Neural progenitor cell (in vitro differentiated cells): Measurements from ENCODE around the gene HDGFL2.

Source experiments
- CTCF ChIP-seq: fragments of 200-600 bp; sonication (generic); IDR thresholded peaks from 2 replicates; pipeline ENCODE4 v1.5.1; 2017; ENCODE audit warnings: antibody characterized with exemption, mild to moderate bottlenecking
- EZH2 ChIP-seq: fragments of 200-600 bp; sonication (generic); IDR thresholded peaks from 2 replicates; pipeline ENCODE4 v1.6.1; 2017; ENCODE audit warnings: antibody characterized with exemption, mild to moderate bottlenecking, moderate library complexity

DNA sequence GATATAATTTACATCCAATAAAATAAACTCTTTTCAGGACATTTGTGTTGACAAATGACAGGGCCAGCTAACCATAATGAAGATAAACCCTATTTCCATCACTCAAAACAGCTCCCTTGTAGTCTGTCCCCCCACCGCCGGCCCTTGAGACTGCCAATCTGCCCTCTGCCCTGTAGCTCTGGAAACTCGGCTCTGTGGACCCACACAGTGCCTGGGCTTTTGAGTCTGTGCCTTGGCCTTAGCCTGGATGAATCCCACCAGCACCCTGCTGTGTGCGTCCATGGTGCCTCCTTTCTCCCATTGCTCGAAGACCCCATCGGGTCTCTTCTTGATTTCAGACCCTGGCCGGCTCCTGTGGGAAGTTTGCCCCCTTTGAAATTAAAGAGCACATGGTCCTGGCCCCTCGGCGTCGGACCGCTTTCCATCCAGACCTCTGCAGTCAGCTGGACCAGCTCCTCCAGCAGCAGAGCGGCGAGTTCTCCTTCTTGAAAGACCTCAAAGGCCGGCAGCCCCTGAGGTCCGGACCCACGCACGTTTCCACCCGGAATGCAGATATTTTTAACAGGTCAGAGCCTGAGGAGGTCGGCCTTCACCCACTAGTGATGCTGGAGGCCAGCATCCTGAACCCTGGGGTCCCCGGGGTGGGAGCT lies 43.6 kb upstream of the HDGFL2 start:
- no peak for TF ChIP-seq CTCF
- TF ChIP-seq EZH2: no peak
